Activated CD4-positive, alpha-beta memory T cell treated with anti-CD3 and anti-CD28 coated beads for 36 hours (primary cell): ENCODE data around the gene PEAK1. TPM values are rescaled to one million over a fixed set of nuclear protein-coding genes. Genes with fewer than 3 reads are reported as not detected.

Experiments
- CTCF ChIA-PET: fragments of 350-600 bp; sonication (Branson Sonifier 250); formaldehyde crosslinking; loops from one replicate; lab custom pipeline; 2021; ENCODE audit warnings: antibody characterized with exemption, inconsistent platforms; lab: Charles Lee
- POLR2A ChIA-PET: fragments of 350-600 bp; sonication (Branson Sonifier 250); formaldehyde crosslinking; loops from one replicate; lab custom pipeline; 2021; ENCODE audit warnings: antibody characterized with exemption; lab: Charles Lee
- DNase-seq: peaks from one replicate; pipeline ENCODE4 v3.0.0-alpha.2; 2020
- H3K27ac Mint-ChIP-seq: one replicate; pipeline ENCODE4 v1.8.0; 2021; ENCODE audit warnings: mixed read lengths
- H3K27me3 Mint-ChIP-seq: one replicate; pipeline ENCODE4 v1.8.0; 2021; ENCODE audit warnings: mixed read lengths
- H3K36me3 Mint-ChIP-seq: one replicate; pipeline ENCODE4 v1.8.0; 2021; ENCODE audit warnings: mixed read lengths
- H3K4me1 Mint-ChIP-seq: one replicate; pipeline ENCODE4 v1.8.0; 2021; ENCODE audit warnings: low read depth, mixed read lengths
- H3K4me3 Mint-ChIP-seq: one replicate; pipeline ENCODE4 v1.8.0; 2021; ENCODE audit warnings: mild to moderate bottlenecking, mixed read lengths
- H3K9me3 Mint-ChIP-seq: one replicate; pipeline ENCODE4 v1.8.0; 2021; ENCODE audit warnings: mixed read lengths
- intact Hi-C: fragments of 100-400 bp; cut with micrococcal nuclease; formaldehyde crosslinking; loops from one replicate; pipeline ENCODE4 v1.15.1; 2023
- total RNA-seq, 2 experiments: library from RNA; stranded (reverse); gene quantifications; one replicate each; pipeline ENCODE4 v1.2.3, GENCODE V29; 2021

Gene PEAK1
- total RNA-seq, 2 experiments from 2014 or later, result 15.6 to 18.3 TPM

GRCh38 chr15:77420610-77421369 is 886 bp upstream of the PEAK1 start, which contains the start of gene HMG20A:
Gene HMG20A, plus strand, starts transcription at chr15:77420888. Its CDS starts 37,520 bp downstream, at chr15:77458408.
- peaks cover 2% of the 10 kb centered on the region for H3K27me3 Mint-ChIP-seq
- peak within 1 kb of the TSS; percentile 96 for H3K4me3 Mint-ChIP-seq
- peaks cover 32% of the 10 kb centered on the region for H3K4me1 Mint-ChIP-seq
- intact Hi-C loops, result loop anchor here (1.0 to 5.0 kb wide), 4 partner anchors 10 to 423 kb away; partner anchors contain the start of genes PSTPIP1 and TSPAN3
- peaks cover 5% of the 10 kb centered on the region for H3K36me3 Mint-ChIP-seq
- H3K9me3 Mint-ChIP-seq, result no peaks in the 10 kb centered on the region
- DNase-seq, result peak; percentile 70
- CTCF ChIA-PET, result interaction anchor here (0.8 to 1.3 kb wide), 3 partner anchors 9 to 408 kb away, joined by 3 to 5 read pairs (median 4); no protein-coding TSS in a partner anchor
- peak within 1 kb of the TSS; percentile 98 for H3K27ac Mint-ChIP-seq
- POLR2A ChIA-PET, result interaction anchor here (0.6 to 2.0 kb wide), 2 partner anchors 10 to 426 kb away, joined by 3 to 12 read pairs; partner anchors contain the start of gene PSTPIP1

- peak overlapping the region; percentile 89 for H3K4me3 Mint-ChIP-seq
- ChIA-PET CTCF (interaction anchor here (0.8 to 1.1 kb wide), 2 partner anchors 10 to 11 kb away, joined by 3 to 5 read pairs; no protein-coding TSS in a partner anchor), POLR2A (interaction anchor here (2.1 kb wide), 1 partner anchor 11 kb away, joined by 9 read pairs; no protein-coding TSS in a partner anchor)
- peak; percentile 56 for DNase-seq
- H3K27me3 Mint-ChIP-seq, result peaks cover 2% of the 10 kb centered on the region
- H3K4me1 Mint-ChIP-seq, result peaks cover 22% of the 10 kb centered on the region
- intact Hi-C loops, result loop anchor here (10.0 kb wide), 1 partner anchor 1354 kb away; no protein-coding TSS in a partner anchor
- H3K36me3 Mint-ChIP-seq, result peaks cover 5% of the 10 kb centered on the region
- no peaks in the 10 kb centered on the region for H3K9me3 Mint-ChIP-seq
- H3K27ac Mint-ChIP-seq, result peak overlapping the region; percentile 81
Measured at GRCh38 chr15:77418966-77419835, 703 bp downstream of the PEAK1 start.

GRCh38 chr15:77418391-77418965 is 1.4 kb downstream of the PEAK1 start:
- peak overlapping the region; percentile 81 for H3K27ac Mint-ChIP-seq
- H3K4me3 Mint-ChIP-seq, result peak overlapping the region; percentile 89
- POLR2A ChIA-PET, result interaction anchor here (2.1 kb wide), 1 partner anchor 12 kb away, joined by 9 read pairs; no protein-coding TSS in a partner anchor
- intact Hi-C loops, result loop anchor here (10.0 kb wide), 1 partner anchor 1354 kb away; no protein-coding TSS in a partner anchor
- no peak for DNase-seq
- CTCF ChIA-PET, result interaction anchor here (1.1 kb wide), 1 partner anchor 12 kb away, joined by 5 read pairs; no protein-coding TSS in a partner anchor
- H3K9me3 Mint-ChIP-seq, result no peaks in the 10 kb centered on the region
- peaks cover 5% of the 10 kb centered on the region for H3K36me3 Mint-ChIP-seq
- peaks cover 2% of the 10 kb centered on the region for H3K27me3 Mint-ChIP-seq
- H3K4me1 Mint-ChIP-seq, result peaks cover 17% of the 10 kb centered on the region

GRCh38 chr15:77417602-77418001 is 2.3 kb downstream of the PEAK1 start:
- Mint-ChIP-seq H3K27me3 (peaks cover 2% of the 10 kb centered on the region), H3K36me3 (peaks cover 5% of the 10 kb centered on the region), H3K9me3 (no peaks in the 10 kb centered on the region), H3K4me1 (peaks cover 17% of the 10 kb centered on the region), H3K4me3 (no peak overlapping the region), H3K27ac (no peak overlapping the region)
- ChIA-PET CTCF (interaction anchor here (1.6 kb wide), 1 partner anchor 80 kb away, joined by 4 read pairs; no protein-coding TSS in a partner anchor), POLR2A (no interaction called here)
- no peak for DNase-seq
- intact Hi-C loops, result loop anchor here (10.0 kb wide), 1 partner anchor 1353 kb away; no protein-coding TSS in a partner anchor

- H3K9me3 Mint-ChIP-seq, result no peaks in the 10 kb centered on the region
- POLR2A ChIA-PET, result no interaction called here
- peaks cover 2% of the 10 kb centered on the region for H3K27me3 Mint-ChIP-seq
- H3K27ac Mint-ChIP-seq, result no peak overlapping the region
- intact Hi-C loops, result loop anchor here (10.0 kb wide), 1 partner anchor 1352 kb away; no protein-coding TSS in a partner anchor
- DNase-seq, result no peak
- H3K4me1 Mint-ChIP-seq, result peaks cover 17% of the 10 kb centered on the region
- CTCF ChIA-PET, result interaction anchor here (1.6 kb wide), 1 partner anchor 80 kb away, joined by 4 read pairs; no protein-coding TSS in a partner anchor
- peaks cover 5% of the 10 kb centered on the region for H3K36me3 Mint-ChIP-seq
- H3K4me3 Mint-ChIP-seq, result no peak overlapping the region
Measured at GRCh38 chr15:77416954-77417353, 3.0 kb downstream of the PEAK1 start.

GRCh38 chr15:77416148-77416455 is 3.8 kb downstream of the PEAK1 start:
- H3K27ac Mint-ChIP-seq, result no peak overlapping the region
- peaks cover 2% of the 10 kb centered on the region for H3K27me3 Mint-ChIP-seq
- POLR2A ChIA-PET, result interaction anchor here (0.5 kb wide), 1 partner anchor 9 kb away, joined by 3 read pairs; no protein-coding TSS in a partner anchor
- intact Hi-C loops, result loop anchor here (10.0 kb wide), 1 partner anchor 1351 kb away; no protein-coding TSS in a partner anchor
- peaks cover 10% of the 10 kb centered on the region for H3K4me1 Mint-ChIP-seq
- DNase-seq, result no peak
- no peaks in the 10 kb centered on the region for H3K9me3 Mint-ChIP-seq
- CTCF ChIA-PET, result interaction anchor here (1.6 kb wide), 1 partner anchor 81 kb away, joined by 4 read pairs; no protein-coding TSS in a partner anchor
- H3K36me3 Mint-ChIP-seq, result peaks cover 5% of the 10 kb centered on the region
- H3K4me3 Mint-ChIP-seq, result no peak overlapping the region

- Mint-ChIP-seq H3K4me3 (no peak overlapping the region), H3K27ac (no peak overlapping the region), H3K27me3 (peaks cover 2% of the 10 kb centered on the region), H3K4me1 (peaks cover 12% of the 10 kb centered on the region), H3K36me3 (peaks cover 4% of the 10 kb centered on the region), H3K9me3 (no peaks in the 10 kb centered on the region)
- intact Hi-C loops, result loop anchor here (10.0 kb wide), 1 partner anchor 1351 kb away; no protein-coding TSS in a partner anchor
- POLR2A ChIA-PET, result interaction anchor here (0.5 kb wide), 1 partner anchor 9 kb away, joined by 3 read pairs; no protein-coding TSS in a partner anchor
- CTCF ChIA-PET, result no interaction called here
- no peak for DNase-seq
Measured at GRCh38 chr15:77415450-77416147, 4.3 kb downstream of the PEAK1 start.

- ChIA-PET CTCF (no interaction called here), POLR2A (no interaction called here)
- intact Hi-C loops, result loop anchor here (10.0 kb wide), 1 partner anchor 1350 kb away; no protein-coding TSS in a partner anchor
- Mint-ChIP-seq H3K4me3 (no peak overlapping the region), H3K27ac (no peak overlapping the region), H3K9me3 (no peaks in the 10 kb centered on the region), H3K27me3 (peaks cover 2% of the 10 kb centered on the region), H3K4me1 (peaks cover 19% of the 10 kb centered on the region), H3K36me3 (peaks cover 3% of the 10 kb centered on the region)
- DNase-seq, result no peak
Measured at GRCh38 chr15:77414789-77415442, 5.0 kb downstream of the PEAK1 start.

- peaks cover 2% of the 10 kb centered on the region for H3K27me3 Mint-ChIP-seq
- H3K4me3 Mint-ChIP-seq, result no peak overlapping the region
- H3K27ac Mint-ChIP-seq, result no peak overlapping the region
- intact Hi-C loops, result loop anchor here (10.0 kb wide), 1 partner anchor 1349 kb away; no protein-coding TSS in a partner anchor
- peaks cover 24% of the 10 kb centered on the region for H3K4me1 Mint-ChIP-seq
- no peaks in the 10 kb centered on the region for H3K36me3 Mint-ChIP-seq
- DNase-seq, result no peak
- CTCF ChIA-PET, result no interaction called here
- POLR2A ChIA-PET, result no interaction called here
- H3K9me3 Mint-ChIP-seq, result no peaks in the 10 kb centered on the region
Measured at GRCh38 chr15:77413699-77414349, 6.1 kb downstream of the PEAK1 start.
